ENCODE results near the gene ZC3H4. TPM values are rescaled to one million over a fixed set of nuclear protein-coding genes. Genes with fewer than 3 reads are reported as not detected.
A peak's percentile ranks its signal among the peaks of the same experiment; 100 is the strongest.

Gene ZC3H4
- total RNA-seq, 4 donors from 2014 or later = 13.1 to 20.9 (median 18.0) TPM

DNA sequence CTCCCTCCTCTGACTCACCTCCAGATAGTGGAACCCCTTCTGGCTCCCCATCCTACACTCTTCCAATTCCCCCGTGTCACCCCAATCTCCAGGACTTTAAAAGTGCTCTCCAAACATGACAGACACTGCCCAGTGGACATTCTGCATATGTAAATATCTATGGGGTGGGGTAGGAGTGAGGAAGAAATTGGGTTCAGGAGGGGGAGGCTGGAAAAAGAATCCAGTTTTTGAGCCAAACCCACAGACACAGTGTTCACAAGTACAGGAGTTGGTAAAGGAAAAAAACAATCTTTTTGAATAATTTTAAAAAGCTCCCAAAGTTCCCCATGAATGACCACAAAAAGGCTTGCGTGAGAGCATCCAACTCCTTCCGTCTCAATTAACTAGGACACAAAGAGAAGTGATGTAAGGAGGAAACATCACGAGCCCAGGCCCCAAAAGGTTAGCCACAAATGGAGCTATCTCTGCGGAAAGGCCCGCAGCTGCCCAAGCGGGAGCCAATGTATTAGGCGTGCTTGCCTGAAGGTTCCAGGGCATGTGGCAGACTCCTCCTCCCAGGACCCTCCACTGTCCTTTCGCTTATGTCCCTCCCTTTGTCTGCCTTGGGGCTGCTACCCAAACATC is 18.0 kb downstream of the ZC3H4 start:
- no peak for DNase-seq (ENCODE audit: low spot score)
- TF ChIP-seq, protein P1, sequence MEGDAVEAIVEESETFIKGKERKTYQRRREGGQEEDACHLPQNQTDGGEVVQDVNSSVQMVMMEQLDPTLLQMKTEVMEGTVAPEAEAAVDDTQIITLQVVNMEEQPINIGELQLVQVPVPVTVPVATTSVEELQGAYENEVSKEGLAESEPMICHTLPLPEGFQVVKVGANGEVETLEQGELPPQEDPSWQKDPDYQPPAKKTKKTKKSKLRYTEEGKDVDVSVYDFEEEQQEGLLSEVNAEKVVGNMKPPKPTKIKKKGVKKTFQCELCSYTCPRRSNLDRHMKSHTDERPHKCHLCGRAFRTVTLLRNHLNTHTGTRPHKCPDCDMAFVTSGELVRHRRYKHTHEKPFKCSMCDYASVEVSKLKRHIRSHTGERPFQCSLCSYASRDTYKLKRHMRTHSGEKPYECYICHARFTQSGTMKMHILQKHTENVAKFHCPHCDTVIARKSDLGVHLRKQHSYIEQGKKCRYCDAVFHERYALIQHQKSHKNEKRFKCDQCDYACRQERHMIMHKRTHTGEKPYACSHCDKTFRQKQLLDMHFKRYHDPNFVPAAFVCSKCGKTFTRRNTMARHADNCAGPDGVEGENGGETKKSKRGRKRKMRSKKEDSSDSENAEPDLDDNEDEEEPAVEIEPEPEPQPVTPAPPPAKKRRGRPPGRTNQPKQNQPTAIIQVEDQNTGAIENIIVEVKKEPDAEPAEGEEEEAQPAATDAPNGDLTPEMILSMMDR (IDR thresholded peaks at IDR 0.05) = no peak
- no peak for ATAC-seq (ENCODE audit: low FRiP score)

DNA sequence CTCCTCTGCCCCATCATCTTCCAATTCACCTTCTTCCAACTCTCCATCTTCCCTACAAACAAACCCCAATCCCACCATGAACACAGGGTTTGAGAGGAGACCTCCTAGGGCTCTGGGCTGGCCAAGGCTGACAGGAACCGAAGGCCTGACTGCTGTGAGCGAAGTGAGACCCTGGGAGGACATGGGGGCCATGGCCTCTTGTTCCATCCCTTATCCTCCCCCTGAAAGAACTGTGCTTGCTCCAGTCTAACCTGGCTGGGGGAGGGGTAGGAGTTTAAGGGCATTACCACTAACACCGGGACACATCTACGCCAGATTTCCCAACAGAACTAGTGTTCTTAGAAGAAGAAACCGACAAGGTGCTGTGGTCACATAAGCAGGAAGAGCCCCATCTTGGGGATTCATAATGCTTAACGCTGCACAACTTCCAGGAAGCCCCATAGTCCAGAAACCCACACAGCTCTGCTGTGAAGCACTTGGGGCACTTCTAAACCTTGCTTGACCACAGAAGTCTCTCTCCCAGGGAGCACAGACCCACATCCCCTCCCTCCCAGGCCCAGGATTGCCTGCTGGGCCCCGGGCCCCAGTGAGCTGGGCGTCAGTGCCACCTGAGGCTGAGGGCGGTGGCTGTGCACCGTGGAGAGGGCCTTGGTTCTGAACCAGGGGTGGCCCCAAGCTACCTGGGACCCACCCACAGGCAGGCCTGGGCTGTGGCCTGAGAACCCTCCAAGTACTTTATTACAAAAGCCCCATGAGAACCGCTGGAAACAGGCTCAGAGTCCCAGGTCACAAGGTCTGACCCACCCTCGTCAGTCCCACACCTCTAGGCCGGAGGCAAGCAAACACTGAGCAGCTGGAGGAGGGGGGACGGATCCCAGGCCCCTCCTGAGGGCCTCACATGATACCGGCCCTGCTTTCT is 18.8 kb downstream of the ZC3H4 start:
- ATAC-seq (ENCODE audit: low FRiP score) = peak; percentile 47
- TF ChIP-seq, protein P1 (IDR thresholded peaks at IDR 0.05) = no peak
- no peak for DNase-seq (ENCODE audit: low spot score)

DNA sequence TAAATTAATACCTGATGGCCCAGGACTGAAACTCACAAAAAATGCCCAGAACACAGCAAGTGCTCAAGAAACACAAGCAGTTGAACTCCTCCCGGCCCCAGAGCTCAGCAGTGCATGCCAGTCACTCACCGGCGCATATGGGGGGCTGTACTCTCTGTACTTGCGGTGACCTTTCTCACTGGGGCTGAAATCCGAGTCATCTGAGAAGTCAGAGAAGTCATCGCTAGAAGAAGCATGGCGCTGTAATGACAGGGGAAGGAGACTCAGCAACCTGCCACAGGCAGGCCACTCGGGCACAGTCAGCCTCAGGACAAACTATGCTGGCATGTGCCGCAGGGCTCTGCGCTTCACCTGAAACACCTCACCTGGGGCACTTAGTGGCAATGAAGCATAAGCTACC is 19.7 kb downstream of the ZC3H4 start:
- ATAC-seq (ENCODE audit: low FRiP score) (no peak), DNase-seq (ENCODE audit: low spot score) (no peak)
- TF ChIP-seq, protein P1 (IDR thresholded peaks at IDR 0.05) = no peak

DNA sequence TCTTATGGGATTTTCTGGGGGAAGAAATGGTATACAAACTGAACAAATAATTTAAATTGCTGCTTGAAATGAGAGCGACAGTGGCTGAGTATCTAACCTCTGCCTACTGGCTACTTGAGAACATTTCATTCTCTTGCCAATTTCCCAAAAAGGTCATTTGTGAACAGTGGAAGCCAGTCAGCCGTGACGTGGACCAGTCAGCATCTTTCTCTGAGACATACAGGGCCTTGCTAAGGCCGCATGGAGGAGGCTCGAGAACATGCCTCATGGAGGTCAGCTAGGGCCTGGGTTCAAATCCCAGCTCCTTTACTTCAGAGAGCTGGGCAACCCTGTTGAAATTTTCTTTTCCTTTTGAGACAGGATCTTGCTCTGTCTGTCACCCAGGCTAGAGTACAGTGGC is 20.3 kb downstream of the ZC3H4 start:
- no peak for DNase-seq (ENCODE audit: low spot score)
- no peak for ATAC-seq (ENCODE audit: low FRiP score)
- TF ChIP-seq, protein P1 (IDR thresholded peaks at IDR 0.05) = no peak

GRCh38 chr19:47089767-47090350 is 23.7 kb downstream of the ZC3H4 start:
- ATAC-seq (ENCODE audit: low FRiP score) = no peak
- no peak for DNase-seq (ENCODE audit: low spot score)
- TF ChIP-seq, protein P1 (IDR thresholded peaks at IDR 0.05) = no peak

GRCh38 chr19:47086280-47086679 is 27.3 kb downstream of the ZC3H4 start:
- DNase-seq (ENCODE audit: low spot score) = no peak
- TF ChIP-seq, protein P1 (IDR thresholded peaks at IDR 0.05) = no peak
- no peak for ATAC-seq (ENCODE audit: low FRiP score)

Measured in omental fat pad (tissue), 4 donors.